Measurements from ENCODE around the gene BSPRY. TPM values are rescaled to one million over a fixed set of nuclear protein-coding genes. Genes with fewer than 3 reads are reported as not detected.
"Not testable (repeated sequence)": the region's sequence is repeated elsewhere in the genome, so short reads cannot be mapped to it uniquely, and the experiment has no call there.

The BSPRY gene
- polyA plus RNA-seq, 3 donors from 2014 or later = 1.9 to 6.1 (median 3.7) TPM

DNA sequence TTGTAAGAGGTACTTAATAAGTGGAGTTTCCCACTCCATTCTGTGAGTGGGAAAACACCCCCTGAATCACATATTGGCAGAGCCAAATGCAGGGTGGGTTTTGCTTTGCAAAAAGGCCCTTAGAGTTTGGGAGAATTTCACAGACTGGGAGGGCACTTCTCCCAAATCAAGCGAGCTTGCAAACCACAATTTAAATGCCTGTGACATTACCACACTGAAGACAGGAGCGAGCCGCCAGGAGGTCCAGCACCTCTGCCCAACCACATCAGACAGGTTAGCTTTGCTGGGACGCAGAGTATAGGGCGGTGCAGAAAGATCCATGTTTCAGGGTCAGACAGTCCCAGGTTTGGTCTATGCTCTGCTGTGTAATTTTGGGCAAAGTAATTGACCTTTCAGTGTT is 49.5 kb downstream of the BSPRY start:
- Mint-ChIP-seq H3K4me3 (peak overlapping the region; percentile 30 to 93 (median 73)), H3K27me3 (ENCODE audit: low read depth in 3 of 3) (peaks cover 2 to 4% (median 2%) of the 10 kb centered on the region in 3 donors), H3K36me3 (peaks cover 0 to 5% (median 0%) of the 10 kb centered on the region in 3 donors), H3K27ac (peak overlapping the region in 1 of 6 donors; percentile 35), H3K4me1 (peaks cover 20 to 22% of the 10 kb centered on the region in 2 donors), H3K9me3 (no peaks in the 10 kb centered on the region)
- no peak for DNase-seq

DNA sequence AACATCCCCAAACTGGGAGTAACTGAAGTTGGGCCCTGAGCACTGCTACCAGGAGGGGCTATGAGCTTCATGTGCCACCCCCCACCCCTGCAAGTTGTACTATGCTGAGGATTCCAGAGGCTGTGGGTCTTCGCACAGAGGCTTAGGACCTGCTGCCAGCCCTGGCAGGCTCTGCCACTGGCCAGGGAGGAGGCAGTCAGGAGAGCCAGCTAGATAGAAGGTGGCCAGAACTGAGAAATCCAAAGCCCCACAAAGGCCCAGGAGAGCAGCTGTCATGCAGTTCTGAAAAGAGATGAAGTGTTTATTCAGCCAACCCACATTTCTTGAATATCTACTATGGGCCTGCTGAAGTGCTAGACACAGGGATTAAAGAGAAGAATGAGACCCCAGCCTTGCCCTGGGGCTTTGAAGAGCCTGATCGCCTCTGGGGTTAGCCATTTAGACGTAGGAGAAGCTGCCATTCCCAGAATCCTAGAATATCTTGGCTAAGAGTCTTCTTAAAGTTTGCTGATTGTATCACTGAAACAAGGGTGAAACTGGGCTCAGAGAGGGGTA is 50.4 kb downstream of the BSPRY start:
- peaks cover 2 to 4% (median 2%) of the 10 kb centered on the region in 3 donors for H3K27me3 Mint-ChIP-seq (ENCODE audit: low read depth in 3 of 3)
- peak overlapping the region in 4 of 6 donors; percentile 13 to 64 (median 40) for H3K27ac Mint-ChIP-seq
- peaks cover 20 to 22% of the 10 kb centered on the region in 2 donors for H3K4me1 Mint-ChIP-seq
- H3K4me3 Mint-ChIP-seq = peak overlapping the region; percentile 70 to 95 (median 93)
- H3K9me3 Mint-ChIP-seq = no peaks in the 10 kb centered on the region
- peaks cover 0 to 5% (median 0%) of the 10 kb centered on the region in 3 donors for H3K36me3 Mint-ChIP-seq
- no peak for DNase-seq

DNA sequence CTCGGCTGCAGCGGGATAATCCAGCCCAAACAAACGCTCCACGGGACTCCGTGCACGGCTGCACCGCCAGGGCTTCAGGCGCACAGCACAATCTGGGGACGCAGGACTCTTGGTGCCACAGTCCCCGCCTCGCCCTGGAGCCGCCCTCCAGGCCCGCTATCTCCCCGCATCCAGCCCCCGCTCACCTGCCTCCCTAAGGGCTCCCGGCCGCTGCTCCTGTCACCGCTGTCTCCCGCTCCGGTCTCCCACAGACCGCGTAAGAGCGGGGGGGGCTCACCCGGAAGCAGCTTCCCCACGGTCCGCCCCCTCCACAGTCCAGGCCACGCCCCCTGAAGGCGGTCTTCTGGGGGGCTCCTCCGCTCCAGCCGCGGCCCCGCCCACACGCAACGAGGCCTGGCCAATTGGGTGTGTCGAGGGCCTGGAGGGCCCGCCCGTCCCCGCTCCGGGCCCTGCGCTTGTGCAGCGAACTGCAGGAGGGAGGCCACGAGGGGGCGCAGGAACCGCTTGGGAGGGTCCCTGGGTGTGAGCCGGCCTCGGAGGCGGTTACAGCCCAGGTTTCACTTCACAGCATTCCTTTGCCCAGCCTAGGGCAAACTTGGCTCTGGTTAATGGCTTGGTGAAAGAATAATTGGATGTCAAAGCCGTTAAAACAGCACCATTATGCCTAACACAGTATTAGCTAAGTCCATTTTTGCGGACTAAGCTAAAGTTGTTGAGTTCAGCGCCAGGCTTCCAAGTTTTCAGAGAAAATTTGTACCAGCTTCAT is 51.9 kb downstream of the BSPRY start, which contains the start of gene ALAD:
ALAD (minus strand) TSS at position 258 of the 766 bp plus-strand sequence. CDS start 7,725 bp downstream, outside the sequence.
- peak; percentile 100 for DNase-seq
- H3K9me3 Mint-ChIP-seq = no peaks in the 10 kb centered on the region
- H3K4me3 Mint-ChIP-seq = peak within 1 kb of the TSS; percentile 93 to 97 (median 95)
- H3K27me3 Mint-ChIP-seq (ENCODE audit: low read depth in 3 of 3) = peaks cover 2 to 4% (median 2%) of the 10 kb centered on the region in 3 donors
- peaks cover 20 to 22% of the 10 kb centered on the region in 2 donors for H3K4me1 Mint-ChIP-seq
- peak within 1 kb of the TSS; percentile 65 to 87 (median 83) for H3K27ac Mint-ChIP-seq
- H3K36me3 Mint-ChIP-seq = peaks cover 0 to 5% (median 0%) of the 10 kb centered on the region in 3 donors

DNA sequence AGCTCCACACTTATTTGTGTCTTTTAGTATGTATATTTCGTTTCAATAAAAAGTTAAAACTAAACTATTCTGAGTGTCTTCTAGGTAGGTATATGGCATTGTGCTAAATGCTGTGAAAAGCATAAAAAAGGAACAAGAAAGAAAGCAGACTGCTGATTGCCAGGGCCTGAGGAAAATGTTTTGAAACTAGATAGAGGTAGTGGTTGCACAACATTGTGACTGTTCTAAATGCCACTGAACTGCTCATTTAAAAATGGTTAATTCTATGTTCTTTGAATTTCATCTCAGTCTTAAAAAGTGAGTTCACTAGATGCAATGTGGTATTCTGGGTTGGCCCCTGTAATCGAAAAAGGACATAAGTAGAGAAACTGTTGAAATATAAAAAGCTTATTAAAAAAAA is 54.3 kb downstream of the BSPRY start:
- H3K27ac Mint-ChIP-seq = peak overlapping the region in 2 of 6 donors; percentile 26 to 34

DNA sequence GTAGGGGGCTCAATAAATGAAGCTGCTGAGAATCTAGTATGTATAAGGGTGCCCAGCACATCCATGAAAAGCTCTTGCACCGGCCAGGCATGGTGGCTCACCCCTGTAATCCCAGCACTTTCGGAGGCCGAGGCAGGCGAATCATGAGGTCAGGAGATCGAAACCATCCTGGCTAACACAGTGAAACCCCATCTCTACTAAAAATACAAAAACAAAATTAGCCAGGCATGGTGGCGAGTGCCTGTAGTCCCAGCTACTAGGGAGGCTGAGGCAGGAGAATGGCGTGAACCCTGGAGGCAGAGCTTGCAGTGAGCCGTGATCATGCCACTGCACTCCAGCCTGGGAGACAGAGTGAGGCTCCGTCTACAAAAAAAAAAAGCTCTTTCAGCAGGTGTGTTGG is 57.0 kb downstream of the BSPRY start:
- not testable (repeated sequence) for H3K9me3 Mint-ChIP-seq, DNase-seq, H3K36me3 Mint-ChIP-seq, H3K4me3 Mint-ChIP-seq
- H3K27me3 Mint-ChIP-seq (ENCODE audit: low read depth in 3 of 3) = peaks cover 3 to 14% (median 6%) of the 10 kb centered on the region in 3 donors
- peaks cover 48 to 51% of the 10 kb centered on the region in 2 donors for H3K4me1 Mint-ChIP-seq
- H3K27ac Mint-ChIP-seq = peak overlapping the region in 4 of 6 donors; percentile 35 to 98 (median 86)

More for the DNA sequence above, 54.3 kb downstream of the BSPRY start:
- Mint-ChIP-seq H3K27me3 (ENCODE audit: low read depth in 3 of 3) (peaks cover 2 to 3% (median 2%) of the 10 kb centered on the region in 3 donors), H3K4me3 (no peak overlapping the region), H3K36me3 (peaks cover 2 to 5% (median 4%) of the 10 kb centered on the region in 3 donors), H3K9me3 (no peaks in the 10 kb centered on the region), H3K4me1 (peaks cover 39 to 40% of the 10 kb centered on the region in 2 donors)
- no peak for DNase-seq

DNA sequence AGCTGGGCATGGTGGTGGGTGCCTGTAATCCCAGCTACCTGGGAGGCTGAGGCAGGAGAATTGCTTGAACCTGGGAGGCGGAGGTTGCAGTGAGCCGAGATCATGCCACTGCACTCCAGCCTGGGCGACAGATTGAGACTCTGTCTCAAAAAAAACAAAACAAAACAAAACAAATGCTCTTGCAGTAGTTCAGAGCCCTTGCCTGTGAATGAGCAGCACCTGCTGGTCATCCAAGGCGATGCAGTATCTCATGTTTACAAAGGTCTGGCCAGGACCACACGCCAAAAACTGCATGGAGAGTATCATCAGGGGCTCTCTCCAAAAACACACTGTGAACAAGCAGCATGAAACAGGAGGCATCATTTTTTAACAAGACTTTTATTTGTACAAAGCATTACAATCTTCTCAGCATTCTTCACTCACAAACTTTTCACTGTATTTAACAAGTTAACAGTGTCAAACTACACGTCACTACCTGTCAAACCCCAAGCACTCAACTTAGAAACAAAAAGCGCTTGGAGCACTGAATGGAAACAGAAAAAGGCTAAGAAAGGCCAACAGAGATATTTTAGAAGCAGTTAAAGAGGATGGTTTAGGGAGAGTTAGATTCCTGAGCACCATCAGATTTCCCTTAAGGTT is 57.7 kb downstream of the BSPRY start:
- Mint-ChIP-seq H3K4me1 (peaks cover 44% of the 10 kb centered on the region in 2 donors), H3K4me3 (peak overlapping the region in 4 of 5 donors; percentile 58 to 81 (median 70)), H3K27me3 (ENCODE audit: low read depth in 3 of 3) (peaks cover 3 to 14% (median 6%) of the 10 kb centered on the region in 3 donors), H3K27ac (peak overlapping the region; percentile 75 to 98 (median 84))
- peak; percentile 47 to 61 (median 57) for DNase-seq
- not testable (repeated sequence) for H3K9me3 Mint-ChIP-seq, H3K36me3 Mint-ChIP-seq

DNA sequence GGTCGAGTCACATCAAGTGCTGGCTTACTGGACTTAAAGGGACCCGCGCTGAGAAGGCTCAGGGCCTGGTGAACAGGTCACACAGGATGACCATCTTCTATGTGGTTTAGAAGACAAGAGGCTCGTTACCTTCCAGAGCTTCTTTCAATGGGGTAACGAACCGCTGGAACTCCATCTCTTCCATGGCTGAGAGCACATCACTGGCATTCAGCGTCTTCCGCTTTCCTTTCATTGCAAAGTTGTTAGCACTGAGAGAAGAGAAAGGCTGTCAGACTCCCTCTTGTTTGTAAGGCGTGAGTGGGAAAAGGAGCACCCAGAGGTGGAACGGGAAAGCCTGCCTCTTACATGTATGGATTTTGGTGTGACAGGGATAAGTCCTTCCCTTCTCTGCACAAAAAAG is 60.1 kb downstream of the BSPRY start:
- Mint-ChIP-seq H3K4me3 (peak overlapping the region; percentile 93 to 98 (median 96)), H3K27me3 (ENCODE audit: low read depth in 3 of 3) (peaks cover 3 to 14% (median 6%) of the 10 kb centered on the region in 3 donors), H3K4me1 (peaks cover 44% of the 10 kb centered on the region in 2 donors), H3K27ac (peak overlapping the region; percentile 93 to 98 (median 96)), H3K9me3 (no peaks in the 10 kb centered on the region), H3K36me3 (peaks cover 4 to 7% (median 4%) of the 10 kb centered on the region in 3 donors)
- DNase-seq = no peak

DNA sequence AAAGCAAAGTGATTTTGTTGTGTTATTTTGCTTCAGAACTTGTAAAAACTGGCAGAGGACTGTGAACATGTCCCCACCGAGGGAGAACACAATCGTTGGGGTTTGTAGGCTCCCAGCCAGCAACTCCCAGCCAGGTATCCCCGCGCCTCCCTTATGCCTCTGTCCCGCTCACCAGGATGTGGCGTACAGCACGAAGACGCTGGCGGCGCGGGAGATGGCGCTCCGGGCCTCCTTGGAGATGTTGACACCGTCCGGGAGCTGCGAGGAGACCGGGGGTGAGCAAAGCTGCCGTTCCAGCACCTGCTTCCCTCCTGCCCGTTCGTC is 60.5 kb downstream of the BSPRY start:
- peak overlapping the region; percentile 93 to 98 (median 96) for H3K4me3 Mint-ChIP-seq
- H3K27me3 Mint-ChIP-seq (ENCODE audit: low read depth in 3 of 3) = peaks cover 3 to 14% (median 6%) of the 10 kb centered on the region in 3 donors
- peak overlapping the region; percentile 93 to 98 (median 96) for H3K27ac Mint-ChIP-seq
- H3K9me3 Mint-ChIP-seq = no peaks in the 10 kb centered on the region
- no peak for DNase-seq
- H3K4me1 Mint-ChIP-seq = peaks cover 44% of the 10 kb centered on the region in 2 donors
- H3K36me3 Mint-ChIP-seq = peaks cover 4 to 7% (median 4%) of the 10 kb centered on the region in 3 donors

DNA sequence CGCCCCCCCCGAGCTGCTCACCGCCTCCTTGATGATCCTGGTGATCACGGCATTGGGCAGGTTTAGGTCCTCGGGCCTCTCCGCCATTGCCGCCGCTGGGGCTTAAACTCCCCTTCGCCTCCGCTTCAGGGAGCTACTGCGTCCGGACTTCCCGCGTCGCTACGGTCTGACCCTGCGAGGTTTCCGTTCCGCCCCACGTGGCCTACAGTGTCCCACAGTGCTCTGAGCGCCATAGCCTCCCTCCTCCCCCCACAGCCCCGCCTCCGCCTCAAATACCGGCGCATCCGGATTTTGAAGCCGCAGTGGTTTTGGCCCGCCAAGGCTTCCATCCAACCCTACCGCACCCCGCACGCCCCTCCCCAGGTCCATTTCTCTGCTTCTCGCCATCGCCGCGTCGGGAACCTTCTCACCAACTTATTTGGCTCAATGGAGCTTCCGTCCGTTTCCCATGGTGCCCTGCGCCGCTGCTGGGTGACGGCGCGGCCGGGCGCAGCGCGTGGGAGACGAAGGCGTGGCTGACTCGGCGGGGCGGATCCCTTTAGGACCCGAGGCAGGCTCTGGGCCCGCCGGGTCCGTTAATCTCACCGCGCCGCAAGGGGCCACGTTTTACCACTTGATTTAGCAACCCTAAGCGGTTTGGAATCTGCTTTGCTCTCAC is 61.0 kb downstream of the BSPRY start, which contains the start of the genes C9orf43 and POLE3:
C9orf43 (plus strand) TSS at position 541 of the 658 bp plus-strand sequence. CDS start 2,747 bp downstream, outside the sequence.
POLE3 (minus strand) TSS at position 469 of the 658 bp plus-strand sequence; CDS start at position 87, 382 bp downstream.
- Mint-ChIP-seq H3K9me3 (no peaks in the 10 kb centered on the region), H3K36me3 (peaks cover 4 to 7% (median 4%) of the 10 kb centered on the region in 3 donors), H3K27ac (peak within 1 kb of the TSS; percentile 93 to 98 (median 96)), H3K27me3 (ENCODE audit: low read depth in 3 of 3) (peaks cover 3 to 14% (median 6%) of the 10 kb centered on the region in 3 donors), H3K4me1 (peaks cover 44% of the 10 kb centered on the region in 2 donors), H3K4me3 (peak within 1 kb of the TSS; percentile 93 to 98 (median 96))
- peak; percentile 94 to 95 (median 94) for DNase-seq

DNA sequence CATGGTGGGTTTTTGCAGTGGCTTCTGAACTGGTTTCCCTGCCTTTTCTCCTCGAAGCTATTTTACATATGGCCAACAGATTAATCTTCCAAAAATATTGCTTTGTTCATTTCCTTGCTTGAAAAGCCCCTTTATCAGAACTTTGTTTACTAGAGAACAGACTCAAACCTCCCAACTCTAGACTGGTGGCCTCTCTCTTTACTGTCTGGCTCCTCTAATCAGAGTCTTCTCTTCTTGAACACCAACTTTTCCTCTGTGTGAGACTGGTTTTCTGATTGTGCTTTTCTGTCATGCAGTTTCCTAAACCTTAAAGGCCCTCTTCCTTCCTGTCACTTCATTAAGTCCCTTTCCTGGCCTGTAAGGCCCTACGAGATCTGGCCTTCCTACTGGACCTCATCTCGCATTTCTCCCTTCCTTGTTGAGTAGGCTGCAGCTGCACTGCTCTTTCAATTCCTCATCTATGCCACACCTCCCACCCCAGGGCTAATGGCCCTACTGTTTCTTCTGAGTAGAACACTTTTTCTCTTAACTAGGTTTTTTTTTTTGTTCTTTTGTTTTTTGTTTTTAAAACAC is 66.9 kb downstream of the BSPRY start:
- Mint-ChIP-seq H3K36me3 (no peaks in the 10 kb centered on the region), H3K9me3 (no peaks in the 10 kb centered on the region), H3K4me3 (no peak overlapping the region), H3K4me1 (peaks cover 0 to 2% of the 10 kb centered on the region in 2 donors), H3K27ac (no peak overlapping the region), H3K27me3 (ENCODE audit: low read depth in 3 of 3) (peaks cover 0 to 1% (median 0%) of the 10 kb centered on the region in 3 donors)
- DNase-seq = no peak

DNA sequence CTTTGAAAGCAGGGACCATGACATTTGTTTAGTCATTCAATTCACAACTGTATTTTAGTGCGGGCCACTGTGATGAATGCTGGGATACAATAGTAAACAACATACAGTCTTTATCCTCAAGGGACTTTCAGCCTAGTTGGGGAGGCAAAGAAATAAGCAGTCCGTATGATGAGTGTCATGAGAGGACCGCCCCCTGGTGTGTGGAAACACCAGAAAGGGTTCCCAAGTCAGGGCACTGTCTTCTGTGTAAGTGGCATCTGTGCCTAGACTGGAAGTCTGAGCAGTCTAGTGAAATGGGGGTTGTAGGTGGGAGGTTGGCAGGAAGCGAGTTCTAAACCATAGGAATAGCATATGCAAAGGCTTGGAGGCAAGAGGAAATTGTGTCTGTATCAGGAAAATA is 68.0 kb downstream of the BSPRY start:
- DNase-seq = no peak
- H3K27ac Mint-ChIP-seq = no peak overlapping the region
- H3K36me3 Mint-ChIP-seq = no peaks in the 10 kb centered on the region

More for the DNA sequence above, 68.0 kb downstream of the BSPRY start:
- Mint-ChIP-seq H3K4me3 (no peak overlapping the region), H3K9me3 (no peaks in the 10 kb centered on the region), H3K4me1 (no peaks in the 10 kb centered on the region), H3K27me3 (ENCODE audit: low read depth in 3 of 3) (peaks cover 0 to 2% (median 0%) of the 10 kb centered on the region in 3 donors)

Measured in immature natural killer cell (primary cell).